Stimulated activated CD4-positive, alpha-beta T cell treated with anti-CD3 and anti-CD28 coated beads, Interleukin-1b, Interleukin-23, amount 100 ng/mL, for 24 hours (primary cell): ENCODE data around the gene HDAC3.

Experiments
- DNase-seq, 4 experiments: peaks; one replicate each; pipeline ENCODE4 v3.0.0-alpha.2; 2020; ENCODE audit warnings: low read depth in 4 of 4, low spot score in 1 of 4

Gene HDAC3

GRCh38 chr5:141636413-141637122 lies at the start of gene HDAC3, which contains the start of gene RELL2:
TSS of gene HDAC3 (minus strand) at chr5:141636849. CDS start at chr5:141636790, 59 bp downstream.
TSS of gene RELL2 (plus strand) at chr5:141636997. CDS start at chr5:141638226, 1,229 bp downstream.
- peak; percentile 84 to 97 (median 92) for DNase-seq

GRCh38 chr5:141685591-141685990 lies 48.9 kb upstream of the HDAC3 start:
- no peak for DNase-seq

GRCh38 chr5:141683596-141684141 lies 47.0 kb upstream of the HDAC3 start:
- no peak for DNase-seq

GRCh38 chr5:141681695-141682641 lies 45.3 kb upstream of the HDAC3 start, which contains the start of gene ARAP3:
TSS of gene ARAP3 (minus strand) at chr5:141682230. CDS start at chr5:141680486, 1,744 bp downstream.
- no peak for DNase-seq

- DNase-seq, result no peak
Measured at GRCh38 chr5:141681295-141681694, 44.6 kb upstream of the HDAC3 start.

- DNase-seq, result no peak
Measured at GRCh38 chr5:141680751-141681201, 44.1 kb upstream of the HDAC3 start.

- DNase-seq, result no peak
Measured at GRCh38 chr5:141680178-141680577, 43.5 kb upstream of the HDAC3 start.

- no peak for DNase-seq
Measured at GRCh38 chr5:141677415-141677814, 40.8 kb upstream of the HDAC3 start.

GRCh38 chr5:141675672-141676071 lies 39.0 kb upstream of the HDAC3 start:
- no peak for DNase-seq

- no peak for DNase-seq
Measured at GRCh38 chr5:141674747-141675146, 38.1 kb upstream of the HDAC3 start.

GRCh38 chr5:141672841-141673813 lies 36.5 kb upstream of the HDAC3 start:
- no peak for DNase-seq

- DNase-seq, result no peak
Measured at GRCh38 chr5:141672071-141672840, 35.6 kb upstream of the HDAC3 start.

GRCh38 chr5:141669520-141669919 lies 32.9 kb upstream of the HDAC3 start:
- DNase-seq, result no peak

GRCh38 chr5:141668601-141669265 lies 32.1 kb upstream of the HDAC3 start:
- no peak for DNase-seq

- DNase-seq, result no peak
Measured at GRCh38 chr5:141665995-141666940, 29.6 kb upstream of the HDAC3 start.

GRCh38 chr5:141664733-141665461 lies 28.2 kb upstream of the HDAC3 start:
- peak; percentile 29 to 67 (median 61) for DNase-seq

- DNase-seq, result no peak
Measured at GRCh38 chr5:141663506-141663905, 26.9 kb upstream of the HDAC3 start.
